ENCODE data around the gene UPK2.

Gene UPK2

GRCh38 chr11:118913411-118914125 lies 42.5 kb upstream of the UPK2 start:
- peaks cover 60% of the 10 kb centered on the region for H3K4me1 ChIP-seq (ENCODE audit: control insufficient read depth, low read depth, low read length)
- H3K27ac ChIP-seq (ENCODE audit: low read depth, low read length): peak overlapping the region; percentile 96
- WGBS (ENCODE audit: extremely low coverage, insufficient coverage, low lambda C conversion rate): no CpG with 5 or more reads among the region's 9 CpGs

DNA sequence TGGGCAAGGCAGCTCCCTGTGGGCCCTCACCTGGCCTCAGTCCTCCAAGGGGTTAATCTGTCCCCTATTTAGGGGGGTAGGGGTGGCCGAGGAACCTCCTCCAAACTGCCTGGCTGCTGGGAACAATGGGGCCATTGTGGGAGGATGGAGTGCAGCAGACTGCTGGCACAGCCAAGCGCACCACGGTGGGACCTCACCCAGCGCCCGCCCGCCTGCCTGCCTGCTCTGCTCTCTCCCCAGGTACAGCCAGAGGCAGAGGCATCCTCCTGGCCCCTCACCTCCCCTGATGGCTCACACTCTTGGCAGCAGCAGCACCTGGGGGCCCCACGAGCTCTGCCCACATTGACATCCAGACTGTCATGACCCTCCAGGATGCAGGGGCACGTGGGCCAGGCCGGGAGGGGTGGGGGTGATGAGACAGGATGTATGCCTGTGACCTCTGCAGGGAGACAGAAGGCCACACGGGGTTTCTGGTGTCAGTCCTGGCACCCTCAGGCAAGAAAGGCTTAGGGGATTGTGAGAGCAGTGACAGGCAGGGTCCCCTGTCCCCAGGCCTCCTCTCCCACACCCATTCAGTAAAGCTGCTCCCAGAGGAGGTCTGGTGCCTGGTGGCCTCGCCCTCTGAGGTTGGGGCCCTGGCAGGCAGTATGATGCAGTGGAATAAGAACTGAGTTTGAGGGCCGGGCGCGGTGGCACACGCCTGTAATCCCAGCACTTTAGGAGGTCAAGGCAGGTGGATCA lies 41.8 kb upstream of the UPK2 start:
- H3K36me3 ChIP-seq (ENCODE audit: control insufficient read depth, insufficient read depth, low read length): no peaks in the 10 kb centered on the region
- H2BK120ac ChIP-seq (ENCODE audit: low read depth, low read length): no peak overlapping the region
- no peak overlapping the region for H2BK15ac ChIP-seq (replicated peaks; ENCODE audit: low read depth)
- H3K4me1 ChIP-seq (ENCODE audit: control insufficient read depth, low read depth, low read length): peaks cover 62% of the 10 kb centered on the region
- no peak overlapping the region for H3K4ac ChIP-seq (ENCODE audit: low read depth, low read length)
- peak overlapping the region; percentile 59 for H2AK5ac ChIP-seq (ENCODE audit: low read length)
- H3K9ac ChIP-seq (ENCODE audit: low read length): peak overlapping the region; percentile 20
- H2BK5ac ChIP-seq (ENCODE audit: low read length): peak overlapping the region; percentile 54
- H3K79me1 ChIP-seq (ENCODE audit: low read length): peaks cover 26% of the 10 kb centered on the region
- peaks cover 46% of the 10 kb centered on the region for H3K79me2 ChIP-seq (ENCODE audit: control insufficient read depth, insufficient read depth, low read length)
- H3K23ac ChIP-seq (ENCODE audit: low read length): no peak overlapping the region
- H3K27ac ChIP-seq (ENCODE audit: low read depth, low read length): peak overlapping the region; percentile 80
- H3K18ac ChIP-seq (ENCODE audit: low read length): peak overlapping the region; percentile 78
- WGBS (ENCODE audit: extremely low coverage, insufficient coverage, low lambda C conversion rate): no CpG with 5 or more reads among the region's 15 CpGs
- H4K8ac ChIP-seq (ENCODE audit: low read depth, low read length): no peak overlapping the region
- DNase-seq: peak; percentile 51
- no peak overlapping the region for H3K4me2 ChIP-seq (ENCODE audit: low read length)
- H4K5ac ChIP-seq (ENCODE audit: low read length): no peak overlapping the region
- H3K27me3 ChIP-seq (ENCODE audit: insufficient read depth, low read length, poor library complexity): no peaks in the 10 kb centered on the region
- H3K56ac ChIP-seq (ENCODE audit: low read length): peak overlapping the region; percentile 81
- H3K4me3 ChIP-seq (ENCODE audit: low read length): no peak overlapping the region

More at GRCh38 chr11:118913411-118914125, 42.5 kb upstream of the UPK2 start:
- H3K23ac ChIP-seq (ENCODE audit: low read length): no peak overlapping the region
- H2BK120ac ChIP-seq (ENCODE audit: low read depth, low read length): peak overlapping the region; percentile 39
- H4K5ac ChIP-seq (ENCODE audit: low read length): no peak overlapping the region
- no peak overlapping the region for H3K4me2 ChIP-seq (ENCODE audit: low read length)
- no peak overlapping the region for H2BK15ac ChIP-seq (replicated peaks; ENCODE audit: low read depth)
- H3K18ac ChIP-seq (ENCODE audit: low read length): peak overlapping the region; percentile 78
- H4K8ac ChIP-seq (ENCODE audit: low read depth, low read length): no peak overlapping the region
- peak overlapping the region; percentile 94 for H3K56ac ChIP-seq (ENCODE audit: low read length)
- peak overlapping the region; percentile 75 for H3K9ac ChIP-seq (ENCODE audit: low read length)
- DNase-seq: no peak
- H2BK5ac ChIP-seq (ENCODE audit: low read length): peak overlapping the region; percentile 96
- H3K4ac ChIP-seq (ENCODE audit: low read depth, low read length): peak overlapping the region; percentile 39
- H3K79me2 ChIP-seq (ENCODE audit: control insufficient read depth, insufficient read depth, low read length): peaks cover 48% of the 10 kb centered on the region
- H3K27me3 ChIP-seq (ENCODE audit: insufficient read depth, low read length, poor library complexity): no peaks in the 10 kb centered on the region
- H3K79me1 ChIP-seq (ENCODE audit: low read length): peaks cover 30% of the 10 kb centered on the region
- no peak overlapping the region for H3K4me3 ChIP-seq (ENCODE audit: low read length)
- no peaks in the 10 kb centered on the region for H3K36me3 ChIP-seq (ENCODE audit: control insufficient read depth, insufficient read depth, low read length)
- peak overlapping the region; percentile 59 for H2AK5ac ChIP-seq (ENCODE audit: low read length)

GRCh38 chr11:118914987-118915386 lies 41.1 kb upstream of the UPK2 start:
- Histone ChIP-seq H3K56ac (ENCODE audit: low read length) (peak overlapping the region; percentile 97), H3K4ac (ENCODE audit: low read depth, low read length) (no peak overlapping the region), H3K36me3 (ENCODE audit: control insufficient read depth, insufficient read depth, low read length) (no peaks in the 10 kb centered on the region), H3K79me2 (ENCODE audit: control insufficient read depth, insufficient read depth, low read length) (peaks cover 45% of the 10 kb centered on the region), H4K5ac (ENCODE audit: low read length) (peak overlapping the region; percentile 6), H3K18ac (ENCODE audit: low read length) (peak overlapping the region; percentile 0), H3K4me1 (ENCODE audit: control insufficient read depth, low read depth, low read length) (peaks cover 65% of the 10 kb centered on the region), H3K4me2 (ENCODE audit: low read length) (no peak overlapping the region), H2BK5ac (ENCODE audit: low read length) (no peak overlapping the region), H2BK120ac (ENCODE audit: low read depth, low read length) (no peak overlapping the region), H3K23ac (ENCODE audit: low read length) (no peak overlapping the region), H3K27ac (ENCODE audit: low read depth, low read length) (no peak overlapping the region), H3K4me3 (ENCODE audit: low read length) (no peak overlapping the region), H4K8ac (ENCODE audit: low read depth, low read length) (no peak overlapping the region), H2BK15ac (replicated peaks; ENCODE audit: low read depth) (no peak overlapping the region), H2AK5ac (ENCODE audit: low read length) (no peak overlapping the region), H3K9ac (ENCODE audit: low read length) (no peak overlapping the region), H3K79me1 (ENCODE audit: low read length) (peaks cover 24% of the 10 kb centered on the region), H3K27me3 (ENCODE audit: insufficient read depth, low read length, poor library complexity) (no peaks in the 10 kb centered on the region)
- no CpG with 5 or more reads among the region's 4 CpGs for WGBS (ENCODE audit: extremely low coverage, insufficient coverage, low lambda C conversion rate)
- DNase-seq: no peak

- Histone ChIP-seq H2BK5ac (ENCODE audit: low read length) (peak overlapping the region; percentile 54), H3K23ac (ENCODE audit: low read length) (no peak overlapping the region), H3K79me2 (ENCODE audit: control insufficient read depth, insufficient read depth, low read length) (peaks cover 47% of the 10 kb centered on the region), H3K4me1 (ENCODE audit: control insufficient read depth, low read depth, low read length) (peaks cover 69% of the 10 kb centered on the region), H4K8ac (ENCODE audit: low read depth, low read length) (no peak overlapping the region), H2BK15ac (replicated peaks; ENCODE audit: low read depth) (no peak overlapping the region), H3K27ac (ENCODE audit: low read depth, low read length) (no peak overlapping the region), H3K56ac (ENCODE audit: low read length) (peak overlapping the region; percentile 97), H3K36me3 (ENCODE audit: control insufficient read depth, insufficient read depth, low read length) (no peaks in the 10 kb centered on the region), H3K9ac (ENCODE audit: low read length) (peak overlapping the region; percentile 26), H3K18ac (ENCODE audit: low read length) (peak overlapping the region; percentile 72), H3K27me3 (ENCODE audit: insufficient read depth, low read length, poor library complexity) (no peaks in the 10 kb centered on the region), H3K4ac (ENCODE audit: low read depth, low read length) (no peak overlapping the region), H2AK5ac (ENCODE audit: low read length) (peak overlapping the region; percentile 32), H3K79me1 (ENCODE audit: low read length) (peaks cover 26% of the 10 kb centered on the region), H3K4me2 (ENCODE audit: low read length) (no peak overlapping the region), H4K5ac (ENCODE audit: low read length) (peak overlapping the region; percentile 6), H3K4me3 (ENCODE audit: low read length) (no peak overlapping the region), H2BK120ac (ENCODE audit: low read depth, low read length) (no peak overlapping the region)
- WGBS (ENCODE audit: extremely low coverage, insufficient coverage, low lambda C conversion rate): no CpG with 5 or more reads among the region's 2 CpGs
- DNase-seq: no peak
Measured at GRCh38 chr11:118915396-118915795, 40.7 kb upstream of the UPK2 start.

DNA sequence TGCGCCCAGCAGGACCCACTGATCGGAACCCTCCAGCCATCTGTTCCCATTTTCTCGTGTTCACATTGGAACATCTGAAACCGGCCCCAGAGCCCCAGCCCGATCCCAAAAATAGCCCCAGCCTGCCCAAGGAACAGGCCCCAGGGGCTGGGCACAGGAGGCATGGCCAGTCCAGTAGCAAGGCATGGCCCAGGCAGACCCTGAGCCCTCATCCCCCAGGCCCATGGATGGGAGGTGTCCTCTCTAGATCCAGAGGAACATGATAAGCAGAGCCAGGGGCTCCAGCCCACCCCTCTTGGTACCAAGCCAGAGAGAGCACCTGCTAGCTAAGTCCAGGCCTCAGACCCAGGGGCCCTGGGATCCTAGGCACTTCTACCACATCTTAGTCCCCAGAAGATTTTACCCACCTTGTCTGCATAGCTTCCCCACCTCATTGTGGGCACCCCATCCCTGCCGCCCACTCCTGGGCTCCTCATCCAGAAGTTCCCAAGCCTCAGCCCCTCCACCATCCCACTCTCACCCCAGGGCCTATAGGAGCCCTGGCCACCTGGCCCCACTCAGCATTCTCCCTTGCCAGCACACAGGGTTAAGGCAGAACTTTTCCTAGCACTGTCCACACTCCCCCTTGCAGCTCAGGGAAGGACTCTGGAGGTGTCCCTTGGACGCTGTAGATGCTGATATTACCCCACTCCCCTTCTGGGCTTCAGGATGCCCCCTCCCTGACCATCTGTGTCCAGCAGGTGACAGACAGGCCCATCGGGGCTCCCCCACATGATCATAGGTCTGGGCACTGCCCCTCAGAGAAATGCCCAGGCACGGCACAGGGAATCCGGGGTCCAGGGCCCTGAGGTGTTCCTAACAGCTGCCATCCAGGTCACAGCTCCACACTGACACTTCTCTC lies 39.9 kb upstream of the UPK2 start:
- Histone ChIP-seq H3K4me1 (ENCODE audit: control insufficient read depth, low read depth, low read length) (peaks cover 76% of the 10 kb centered on the region), H3K4me2 (ENCODE audit: low read length) (peak overlapping the region; percentile 30), H3K27me3 (ENCODE audit: insufficient read depth, low read length, poor library complexity) (no peaks in the 10 kb centered on the region), H3K36me3 (ENCODE audit: control insufficient read depth, insufficient read depth, low read length) (no peaks in the 10 kb centered on the region), H3K4ac (ENCODE audit: low read depth, low read length) (peak overlapping the region; percentile 60), H4K5ac (ENCODE audit: low read length) (no peak overlapping the region), H3K79me1 (ENCODE audit: low read length) (peaks cover 33% of the 10 kb centered on the region), H2BK15ac (replicated peaks; ENCODE audit: low read depth) (no peak overlapping the region), H3K56ac (ENCODE audit: low read length) (peak overlapping the region; percentile 97), H3K4me3 (ENCODE audit: low read length) (no peak overlapping the region), H3K23ac (ENCODE audit: low read length) (peak overlapping the region; percentile 85), H3K27ac (ENCODE audit: low read depth, low read length) (peak overlapping the region; percentile 98), H2BK120ac (ENCODE audit: low read depth, low read length) (peak overlapping the region; percentile 13), H4K8ac (ENCODE audit: low read depth, low read length) (no peak overlapping the region), H3K9ac (ENCODE audit: low read length) (peak overlapping the region; percentile 52), H2AK5ac (ENCODE audit: low read length) (peak overlapping the region; percentile 96), H3K18ac (ENCODE audit: low read length) (peak overlapping the region; percentile 72), H3K79me2 (ENCODE audit: control insufficient read depth, insufficient read depth, low read length) (peaks cover 49% of the 10 kb centered on the region), H2BK5ac (ENCODE audit: low read length) (peak overlapping the region; percentile 64)
- no CpG with 5 or more reads among the region's 10 CpGs for WGBS (ENCODE audit: extremely low coverage, insufficient coverage, low lambda C conversion rate)
- no peak for DNase-seq
